B cell (primary cell): ENCODE results near the gene DGCR8. TPM values are rescaled to one million over a fixed set of nuclear protein-coding genes. Genes with fewer than 3 reads are reported as not detected.

Experiments used
- ATAC-seq: fragments of 200-7000 bp; cut with Tn5 transposase; one replicate; pipeline ENCODE4 v1.10.0; 2021; ENCODE audit warnings: low read depth, mild to moderate bottlenecking, moderate number of reproducible peaks, moderate library complexity
- CTCF ChIA-PET: fragments of 350-600 bp; sonication (Branson Sonifier 250); formaldehyde crosslinking; loops from one replicate; lab custom pipeline; 2021; ENCODE audit warnings: antibody characterized with exemption, inconsistent platforms; lab: Charles Lee
- POLR2A ChIA-PET: fragments of 350-600 bp; sonication (Branson Sonifier 250); formaldehyde crosslinking; loops from one replicate; lab custom pipeline; 2021; ENCODE audit warnings: antibody characterized with exemption; lab: Charles Lee
- DNase-seq: peaks from one replicate; pipeline ENCODE4 v3.0.0; 2013
- H2AFZ ChIP-seq: 2 replicates; pipeline ENCODE4 v1.6.1; 2012; ENCODE audit warnings: mild to moderate bottlenecking, low read depth, low read length; ENCODE audit not compliant: insufficient read depth, poor library complexity, severe bottlenecking
- H3K27ac ChIP-seq, 2 donors: 1 replicate in 1 of 2; 2 replicates in 1 of 2; pipeline ENCODE4 v1.5.1; 2012 to 2013; ENCODE audit warnings: low read length in 2 of 2, mild to moderate bottlenecking in 2 of 2, moderate library complexity in 1 of 2
- H3K27me3 ChIP-seq, 4 experiments: fragments of 200-600 bp in 1 of 4; sonication (generic) in 1 of 4; replicated peaks in 1 of 4; 1 replicate in 2 of 4; 2 replicates in 2 of 4; pipeline versions ENCODE4 v1.6.1 to v1.7.0; 2013 to 2016; ENCODE audit warnings: low read length in 3 of 4, mild to moderate bottlenecking in 2 of 4, mixed read lengths in 1 of 4, moderate library complexity in 1 of 4; ENCODE audit not compliant: insufficient read depth in 4 of 4, control insufficient read depth in 3 of 4; ENCODE audit errors: control extremely low read depth in 1 of 4
- H3K36me3 ChIP-seq, 2 experiments: replicated peaks in 1 of 2; 1 replicate in 1 of 2; 2 replicates in 1 of 2; pipeline versions ENCODE4 v1.6.1 to v1.7.1; 2013; ENCODE audit warnings: low read length in 1 of 2; ENCODE audit not compliant: insufficient read depth in 2 of 2, control insufficient read depth in 1 of 2; ENCODE audit errors: control extremely low read depth in 1 of 2, extremely low read depth in 1 of 2
- H3K4me1 ChIP-seq, 2 donors: fragments of 200-600 bp in 1 of 2; sonication (generic) in 1 of 2; 1 replicate in 1 of 2; 2 replicates in 1 of 2; pipeline versions ENCODE4 v1.5.1 to v1.6.1; 2013 to 2017; ENCODE audit warnings: low read length in 2 of 2; ENCODE audit not compliant: control insufficient read depth in 2 of 2, insufficient read depth in 2 of 2
- H3K4me2 ChIP-seq: replicated peaks from 2 replicates; pipeline ENCODE3; 2012; ENCODE audit warnings: mild to moderate bottlenecking, low read depth, low read length; ENCODE audit not compliant: poor library complexity, severe bottlenecking
- H3K4me3 ChIP-seq, 5 experiments: fragments of 200-600 bp in 1 of 5; sonication (generic) in 1 of 5; 1 replicate in 3 of 5; 2 replicates in 2 of 5; pipeline versions ENCODE4 v1.5.1 to v1.7.0; 2011 to 2016; ENCODE audit warnings: low read length in 4 of 5, mild to moderate bottlenecking in 4 of 5, low read depth in 2 of 5, control low read depth in 1 of 5, moderate library complexity in 1 of 5; ENCODE audit not compliant: insufficient read depth in 1 of 5; ENCODE audit errors: control extremely low read depth in 1 of 5, extremely low read depth in 1 of 5
- H3K79me2 ChIP-seq: fragments of 200-600 bp; sonication (generic); one replicate; pipeline ENCODE4 v1.6.0; 2016; ENCODE audit warnings: low read length; ENCODE audit not compliant: control insufficient read depth, insufficient read depth
- H3K9ac ChIP-seq: fragments of 200-600 bp; sonication (generic); 2 replicates; pipeline ENCODE4 v1.6.1; 2017; ENCODE audit warnings: mild to moderate bottlenecking, low read length, moderate library complexity
- H3K9me3 ChIP-seq, 3 donors: one replicate each; pipeline versions ENCODE4 v1.6.1 to v1.7.1; 2013; ENCODE audit warnings: low read length in 2 of 3; ENCODE audit not compliant: control insufficient read depth in 2 of 3, insufficient read depth in 1 of 3; ENCODE audit errors: control extremely low read depth in 1 of 3
- H4K20me1 ChIP-seq: 2 replicates; pipeline ENCODE4 v1.6.0; 2012; ENCODE audit warnings: mild to moderate bottlenecking, low read length; ENCODE audit not compliant: insufficient read depth, control insufficient read depth, poor library complexity, severe bottlenecking
- H3K27ac Mint-ChIP-seq: one replicate; pipeline ENCODE4 v1.8.0; 2021; ENCODE audit warnings: mixed read lengths
- H3K27me3 Mint-ChIP-seq: one replicate; pipeline ENCODE4 v1.8.0; 2021; ENCODE audit warnings: mixed read lengths
- H3K4me1 Mint-ChIP-seq: one replicate; pipeline ENCODE4 v1.8.0; 2021; ENCODE audit warnings: mixed read lengths
- H3K4me3 Mint-ChIP-seq: one replicate; pipeline ENCODE4 v1.8.0; 2021; ENCODE audit warnings: mixed read lengths
- H3K9me3 Mint-ChIP-seq: one replicate; pipeline ENCODE4 v1.8.0; 2022; ENCODE audit warnings: mixed read lengths; ENCODE audit not compliant: insufficient read depth
- CTCF ChIP-seq: fragments of 200-600 bp; IDR thresholded peaks from one replicate; pipeline ENCODE4 v1.8.0; 2022; ENCODE audit warnings: antibody characterized with exemption, mild to moderate bottlenecking
- EZH2 ChIP-seq: IDR thresholded peaks from 2 replicates; pipeline ENCODE4 v1.6.1; 2012; ENCODE audit warnings: borderline replicate concordance, low read depth, mild to moderate bottlenecking, moderate library complexity, low read length; ENCODE audit not compliant: insufficient read depth, poor library complexity, severe bottlenecking
- WGBS: methylation state at CpG from one replicate; pipeline ENCODE4 v1.1.5; 2013; ENCODE audit warnings: missing lambda C conversion rate; ENCODE audit not compliant: insufficient coverage; 5-methylcytosine and 5-hydroxymethylcytosine counted together
- intact Hi-C: fragments of 100-400 bp; cut with micrococcal nuclease; formaldehyde crosslinking; loops from one replicate; pipeline ENCODE4 v1.10.0; 2022
- polyA plus RNA-seq: library from polyadenylated mRNA; depleted of rRNA; stranded (reverse); fragments of >200 nt; gene quantifications from 2 replicates; pipeline ENCODE4 v1.2.3, GENCODE V29; 2012
- total RNA-seq, 2 donors: library from RNA; stranded (reverse); fragments of 120-200 nt in 1 of 2; gene quantifications; 1 replicate in 1 of 2; 2 replicates in 1 of 2; pipeline versions ENCODE4 v1.2.3 to v1.2.4, GENCODE V29; 2013 to 2022

DGCR8 gene
- total and polyA plus RNA-seq, 2 donors (not counting 1 experiment from before 2014, with no cell fraction given) = 19.6 to 43.2 TPM

GRCh38 chr22:20116376-20116950 lies 36.4 kb downstream of the DGCR8 start:
- no peaks in the 10 kb centered on the region for H3K27me3 Mint-ChIP-seq
- H3K4me3 Mint-ChIP-seq = peak overlapping the region; percentile 93
- H3K4me1 ChIP-seq = peaks cover 19 to 46% of the 10 kb centered on the region in 2 donors
- peak overlapping the region; percentile 84 for H2AFZ ChIP-seq
- intact Hi-C loops = loop anchor here (2.0 to 10.0 kb wide), 3 partner anchors 738 to 994 kb away; partner anchors contain the start of genes DGCR2, PI4KA, SNAP29 and THAP7
- H3K4me1 Mint-ChIP-seq = peaks cover 28% of the 10 kb centered on the region
- no peaks in the 10 kb centered on the region for H3K9me3 ChIP-seq
- no peaks in the 10 kb centered on the region for H3K27me3 ChIP-seq
- ChIA-PET POLR2A (interaction anchor here (1.3 to 1.6 kb wide), 3 partner anchors 8 to 95 kb away, joined by 3 to 5 read pairs (median 3); partner anchors contain the start of gene TANGO2), CTCF (no interaction called here)
- peak overlapping the region; percentile 95 for H3K4me2 ChIP-seq
- H3K79me2 ChIP-seq = peaks cover 56% of the 10 kb centered on the region
- ATAC-seq (no peak), DNase-seq (no peak)
- peak overlapping the region; percentile 93 for H3K9ac ChIP-seq
- 9% methylated on average over 20 of the region's 27 CpGs for WGBS
- peaks cover 0 to 38% of the 10 kb centered on the region in 2 experiments for H3K36me3 ChIP-seq
- H3K4me3 ChIP-seq = peak overlapping the region; percentile 16 to 94 (median 80)
- H4K20me1 ChIP-seq = peaks cover 45% of the 10 kb centered on the region
- no peaks in the 10 kb centered on the region for H3K9me3 Mint-ChIP-seq
- TF ChIP-seq EZH2 (no peak), CTCF (no peak)
- peak overlapping the region; percentile 66 to 85 for H3K27ac ChIP-seq
- H3K27ac Mint-ChIP-seq = peak overlapping the region; percentile 94
